Measurements from ENCODE around the gene NPR3.

NPR3 gene

GRCh38 chr5:32711681-32712480 lies 760 bp downstream of the NPR3 start:
- DNase-seq (ENCODE audit: low spot score), result no peak

- DNase-seq (ENCODE audit: low spot score), result no peak
These were observed 1.6 kb downstream of the NPR3 start for GRCh38 chr5:32712481-32713360.

- no peak for DNase-seq (ENCODE audit: low spot score)
These were observed 2.2 kb downstream of the NPR3 start for GRCh38 chr5:32713361-32713769.

GRCh38 chr5:32713770-32714381 lies 2.8 kb downstream of the NPR3 start:
- no peak for DNase-seq (ENCODE audit: low spot score)

GRCh38 chr5:32714836-32715235 lies 3.7 kb downstream of the NPR3 start:
- no peak for DNase-seq (ENCODE audit: low spot score)

- no peak for DNase-seq (ENCODE audit: low spot score)
These were observed 9.2 kb downstream of the NPR3 start for GRCh38 chr5:32720300-32720699.

- DNase-seq (ENCODE audit: low spot score), result no peak
These were observed 10.5 kb downstream of the NPR3 start for GRCh38 chr5:32721626-32722025.

- DNase-seq (ENCODE audit: low spot score), result no peak
These were observed 11.8 kb downstream of the NPR3 start for GRCh38 chr5:32722957-32723356.

- no peak for DNase-seq (ENCODE audit: low spot score)
These were observed 13.4 kb downstream of the NPR3 start for GRCh38 chr5:32724526-32724925.

- no peak for DNase-seq (ENCODE audit: low spot score)
These were observed 15.0 kb downstream of the NPR3 start for GRCh38 chr5:32726086-32726557.

GRCh38 chr5:32729651-32730050 lies 18.5 kb downstream of the NPR3 start:
- no peak for DNase-seq (ENCODE audit: low spot score)

- no peak for DNase-seq (ENCODE audit: low spot score)
These were observed 22.6 kb downstream of the NPR3 start for GRCh38 chr5:32733590-32734340.

GRCh38 chr5:32734827-32735378 lies 23.8 kb downstream of the NPR3 start:
- no peak for DNase-seq (ENCODE audit: low spot score)

- no peak for DNase-seq (ENCODE audit: low spot score)
These were observed 24.4 kb downstream of the NPR3 start for GRCh38 chr5:32735512-32735911.

- no peak for DNase-seq (ENCODE audit: low spot score)
These were observed 25.7 kb downstream of the NPR3 start for GRCh38 chr5:32736842-32737241.

- DNase-seq (ENCODE audit: low spot score), result no peak
These were observed 29.5 kb downstream of the NPR3 start for GRCh38 chr5:32740651-32741050.

- no peak for DNase-seq (ENCODE audit: low spot score)
These were observed 34.2 kb downstream of the NPR3 start for GRCh38 chr5:32745317-32745716.

GRCh38 chr5:32752411-32752810 lies 41.3 kb downstream of the NPR3 start:
- no peak for DNase-seq (ENCODE audit: low spot score)

- DNase-seq (ENCODE audit: low spot score), result no peak
These were observed 41.9 kb downstream of the NPR3 start for GRCh38 chr5:32753051-32753450.

GRCh38 chr5:32753765-32754164 lies 42.6 kb downstream of the NPR3 start:
- no peak for DNase-seq (ENCODE audit: low spot score)

GRCh38 chr5:32754284-32754683 lies 43.2 kb downstream of the NPR3 start:
- DNase-seq (ENCODE audit: low spot score), result no peak

GRCh38 chr5:32760091-32760509 lies 49.0 kb downstream of the NPR3 start:
- no peak for DNase-seq (ENCODE audit: low spot score)

Data from putamen (tissue), 1 donor.